Measurements from ENCODE around the gene RAG2. TPM values are rescaled to one million over a fixed set of nuclear protein-coding genes. Genes with fewer than 3 reads are reported as not detected.

Gene RAG2
- polyA plus RNA-seq, 1 donor, result 0.19 TPM

DNA sequence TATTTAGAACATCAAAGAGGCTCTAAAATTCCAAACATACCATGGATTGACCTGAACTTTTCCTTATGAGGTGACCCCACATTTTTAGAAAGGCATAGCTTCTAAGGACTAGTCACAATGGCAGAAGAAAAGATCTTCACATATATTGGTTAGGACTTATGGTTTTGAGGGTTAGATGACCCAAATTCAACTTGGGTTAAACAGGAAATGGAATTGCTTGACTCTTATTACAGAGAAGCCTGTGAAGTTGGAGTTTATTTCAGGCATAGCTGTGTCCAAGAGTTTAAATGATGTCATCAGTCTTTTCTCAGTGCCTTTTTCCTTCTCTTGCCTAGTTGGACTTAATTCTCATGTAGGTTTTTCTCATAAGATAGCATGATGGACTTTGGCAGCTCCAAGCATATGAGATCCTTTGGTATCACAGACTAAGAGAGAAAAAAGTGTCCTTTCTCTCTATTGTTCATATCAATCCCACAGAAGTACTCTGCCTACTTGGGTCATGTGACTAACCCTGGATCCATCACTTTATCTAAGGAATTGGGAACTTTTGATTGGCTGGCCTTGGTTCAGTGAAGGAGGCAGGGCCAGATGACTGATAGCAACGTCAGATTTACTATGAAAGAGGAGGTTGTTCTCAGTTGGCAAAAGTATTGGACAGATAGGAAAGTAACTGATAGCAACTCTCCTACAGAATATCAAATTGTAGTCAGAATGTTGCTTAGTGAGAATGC, 47.5 kb downstream of the RAG2 start:
- Histone ChIP-seq H3K27ac (ENCODE audit: low read length) (no peak overlapping the region), H3K9me3 (ENCODE audit: control insufficient read depth, low read depth, low read length) (no peaks in the 10 kb centered on the region)

More for the DNA sequence above, 47.5 kb downstream of the RAG2 start:
- Histone ChIP-seq H3K36me3 (ENCODE audit: control insufficient read depth, insufficient read depth, low read length) (no peaks in the 10 kb centered on the region), H3K27me3 (ENCODE audit: control insufficient read depth, insufficient read depth, low read length) (no peaks in the 10 kb centered on the region), H3K4me1 (ENCODE audit: control insufficient read depth, insufficient read depth, low read length) (no peaks in the 10 kb centered on the region), H3K4me3 (ENCODE audit: low read length) (no peak overlapping the region)
- no CpG with 5 or more reads among the region's 1 CpG for WGBS (ENCODE audit: insufficient coverage, low lambda C conversion rate)
- peak in 1 of 2 donors; percentile 29 for DNase-seq

Other genes starting within 250 kb of the RAG2 start
- gene TRAF6, start 88.0 kb downstream of the RAG2 start, polyA plus RNA-seq, result 21.2 TPM
- gene RAG1, start 30.2 kb downstream of the RAG2 start, polyA plus RNA-seq, result 3.5 TPM
- 27.2 TPM for gene IFTAP, start 3.7 kb downstream of the RAG2 start, polyA plus RNA-seq